Adrenal gland (tissue), 12 donors: ENCODE results near the gene DPM3. TPM values are rescaled to one million over a fixed set of nuclear protein-coding genes. Genes with fewer than 3 reads are reported as not detected.

Source experiments
- DNase-seq, 7 donors: peaks; one replicate each; pipeline ENCODE4 v3.0.0-alpha.2; 2019 to 2020
- H3K27ac ChIP-seq, 5 donors: fragments of 200-600 bp; sonication (generic) in 4 of 5; 1 replicate in 3 of 5; 2 replicates in 2 of 5; pipeline versions ENCODE4 v1.5.1 to v1.8.0; 2016 to 2020; ENCODE audit warnings: mild to moderate bottlenecking in 1 of 5
- H3K27me3 ChIP-seq: fragments of 200-600 bp; 2 replicates; pipeline ENCODE4 v1.8.0; 2021
- H3K36me3 ChIP-seq, 2 donors: fragments of 200-600 bp; replicated peaks in 1 of 2; 1 replicate in 1 of 2; 2 replicates in 1 of 2; pipeline versions ENCODE4 v1.5.1 to v1.8.0; 2018 to 2022
- H3K4me1 ChIP-seq, 2 donors: fragments of 200-600 bp; replicated peaks in 1 of 2; 1 replicate in 1 of 2; 2 replicates in 1 of 2; pipeline versions ENCODE4 v1.5.1 to v1.8.0; 2018 to 2021
- H3K4me3 ChIP-seq, 4 donors: fragments of 200-600 bp; sonication (generic) in 3 of 4; one replicate each; pipeline ENCODE4 v1.5.1; 2016 to 2018
- H3K9me3 ChIP-seq, 3 donors: fragments of 200-600 bp; sonication (generic) in 1 of 3; replicated peaks in 1 of 3; 1 replicate in 2 of 3; 2 replicates in 1 of 3; pipeline versions ENCODE4 v1.5.1 to v1.8.0; 2016 to 2021
- CTCF ChIP-seq, 6 experiments: fragments of 450-650 bp in 4 of 6; fragments of 200-600 bp in 2 of 6; sonication (generic) in 1 of 6; IDR thresholded peaks; 1 replicate in 5 of 6; 2 replicates in 1 of 6; pipeline versions ENCODE4 v1.5.1 to v1.8.0; 2016 to 2021; ENCODE audit warnings: antibody characterized with exemption in 6 of 6, mild to moderate bottlenecking in 2 of 6, moderate library complexity in 1 of 6
- POLR2A ChIP-seq, 2 donors: fragments of 450-650 bp; IDR thresholded peaks; one replicate each; pipeline ENCODE4 v1.6.1; 2017; ENCODE audit warnings: antibody characterized with exemption in 2 of 2, mild to moderate bottlenecking in 2 of 2, moderate library complexity in 1 of 2
- WGBS, 4 donors: extraction: QIAGEN DNeasy Blood & Tissue Kit in 2 of 4; methylation state at CpG; one replicate each; pipeline versions ENCODE4 v1.1.5 to v1.1.7; 2013 to 2017; 5-methylcytosine and 5-hydroxymethylcytosine counted together
- intact Hi-C, 2 donors: fragments of 100-400 bp; cut with DNase I; formaldehyde crosslinking; loops; one replicate each; pipeline versions ENCODE4 v1.14.1 to v1.15.0; 2022 to 2023
- polyA plus RNA-seq, 3 donors: library from polyadenylated mRNA; stranded (reverse); fragments of 200-250 nt in 2 of 3; fragments of 350-450 nt in 1 of 3; fragmentation: Illumina TruSeq in 1 of 3; extraction: RNeasy Lipid Tissue Mini Kit (QIAGEN cat#74804) in 1 of 3; gene quantifications; one replicate each; pipeline ENCODE4 v1.2.3, GENCODE V29; 2013 to 2014
- total RNA-seq, 9 donors: library from RNA; depleted of rRNA in 4 of 9; stranded (reverse); fragments of >200 nt in 4 of 9; fragments of 120-200 nt in 1 of 9; fragmentation: NEBNext Ultra II Directional in 1 of 9; extraction: Animal tissue kit (Norgen Biotek cat#: 25700) in 1 of 9; gene quantifications; one replicate each; pipeline versions ENCODE4 v1.1.0 to v1.2.4, GENCODE V29; 2013 to 2023
- donor health status: healthy with polysubstance abuse.
- donor health status: Bipolar disorder and iron deficiency.
- donor health status: DM: yes; HTN: yes; CAD: no.
- donor health status: DM: no; HTN: no; CAD: no.
- donor health status: DM: no; HTN: no; CAD: no.
- donor health status: DM: yes; HTN: yes; CAD: no.

Gene DPM3
- total and polyA plus RNA-seq, 12 donors = 6.8 to 1,427 (median 163) TPM

GRCh38 chr1:155171836-155172731, 31.8 kb upstream of the DPM3 start:
- Histone ChIP-seq H3K9me3 (no peaks in the 10 kb centered on the region), H3K36me3 (peaks cover 0 to 22% of the 10 kb centered on the region in 2 donors), H3K4me1 (peaks cover 7 to 24% of the 10 kb centered on the region in 2 donors), H3K27ac (peak overlapping the region; percentile 65 to 96 (median 81)), H3K4me3 (peak overlapping the region; percentile 58 to 88 (median 70)), H3K27me3 (no peaks in the 10 kb centered on the region)
- peak in 1 of 7 donors; percentile 42 for DNase-seq
- TF ChIP-seq CTCF (IDR thresholded peaks at IDR 0.05) (no peak), POLR2A (IDR thresholded peaks at IDR 0.05) (no peak)
- intact Hi-C loops = no loop called here
- whole genome bisulfite sequencing, 4 donors = 40 to 46% (median 41%) methylated on average over 8 of the region's 8 CpGs

DNA sequence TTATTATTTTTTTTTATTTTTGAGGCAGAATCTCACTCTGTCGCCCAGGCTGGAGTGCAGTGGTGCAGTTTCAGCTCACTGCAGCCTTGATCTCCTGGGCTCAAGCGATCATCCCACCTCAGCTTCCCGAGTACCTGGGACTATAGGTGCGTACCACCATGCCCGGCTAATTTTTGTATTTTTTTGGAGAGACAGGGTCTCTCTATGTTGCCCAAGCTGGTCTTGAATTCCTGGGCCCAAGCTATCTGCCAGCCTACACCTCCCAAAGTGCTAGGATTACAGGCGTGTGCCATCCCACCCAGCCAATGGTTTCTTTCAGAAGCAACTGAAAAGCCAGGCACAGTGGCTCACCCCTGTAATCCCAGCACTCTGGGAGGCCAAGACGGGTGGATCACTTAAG, 30.5 kb upstream of the DPM3 start:
- intact Hi-C loops = no loop called here
- 85 to 89% (median 88%) methylated on average over 7 of the region's 7 CpGs for WGBS, 4 donors
- Histone ChIP-seq H3K9me3 (no peaks in the 10 kb centered on the region), H3K36me3 (peaks cover 0 to 22% of the 10 kb centered on the region in 2 donors), H3K27me3 (no peaks in the 10 kb centered on the region), H3K27ac (no peak overlapping the region), H3K4me3 (no peak overlapping the region), H3K4me1 (peaks cover 7 to 27% of the 10 kb centered on the region in 2 donors)
- TF ChIP-seq POLR2A (IDR thresholded peaks at IDR 0.05) (no peak), CTCF (IDR thresholded peaks at IDR 0.05) (no peak)
- peak in 2 of 7 donors; percentile 16 to 35 for DNase-seq

GRCh38 chr1:155170101-155170785, 29.9 kb upstream of the DPM3 start:
- H3K4me1 ChIP-seq = peaks cover 7 to 27% of the 10 kb centered on the region in 2 donors
- TF ChIP-seq POLR2A (IDR thresholded peaks at IDR 0.05) (no peak), CTCF (IDR thresholded peaks at IDR 0.05) (no peak)
- H3K36me3 ChIP-seq = peaks cover 0 to 22% of the 10 kb centered on the region in 2 donors
- no peak overlapping the region for H3K27ac ChIP-seq
- intact Hi-C loops = no loop called here
- H3K27me3 ChIP-seq = no peaks in the 10 kb centered on the region
- 69 to 92% (median 88%) methylated on average over 2 of the region's 2 CpGs for WGBS, 4 donors
- H3K4me3 ChIP-seq = no peak overlapping the region
- no peaks in the 10 kb centered on the region for H3K9me3 ChIP-seq
- DNase-seq = peak in 2 of 7 donors; percentile 14

DNA sequence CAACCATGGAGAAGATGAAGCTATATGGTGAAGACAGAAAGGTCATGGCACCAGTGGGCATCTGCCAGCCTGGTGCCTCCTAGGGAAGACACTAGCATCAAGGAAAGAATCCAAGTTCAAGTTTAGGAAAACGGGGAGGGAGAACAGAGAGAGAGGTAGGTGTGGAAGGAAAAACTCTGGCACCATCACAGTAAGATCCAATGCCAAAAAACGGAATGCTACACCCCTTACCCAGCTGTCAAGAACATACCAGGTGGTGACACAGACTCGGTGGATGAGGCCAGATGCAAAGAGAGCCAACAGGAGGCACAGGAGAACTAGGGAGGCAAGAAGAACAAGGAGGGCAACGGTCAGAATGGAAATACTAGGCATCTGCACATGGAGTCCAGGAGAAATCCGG, 29.2 kb upstream of the DPM3 start:
- H3K4me3 ChIP-seq = no peak overlapping the region
- TF ChIP-seq POLR2A (IDR thresholded peaks at IDR 0.05) (no peak), CTCF (IDR thresholded peaks at IDR 0.05) (no peak)
- no peaks in the 10 kb centered on the region for H3K9me3 ChIP-seq
- H3K27me3 ChIP-seq = no peaks in the 10 kb centered on the region
- WGBS, 4 donors = 67 to 83% (median 78%) methylated on average over 5 of the region's 5 CpGs
- peak in 2 of 7 donors; percentile 11 to 40 for DNase-seq
- peaks cover 7 to 27% of the 10 kb centered on the region in 2 donors for H3K4me1 ChIP-seq
- peaks cover 0 to 22% of the 10 kb centered on the region in 2 donors for H3K36me3 ChIP-seq
- no peak overlapping the region for H3K27ac ChIP-seq
- intact Hi-C loops = no loop called here
